GM23338 (cell line): Measurements from ENCODE around the gene FAF2. TPM values are rescaled to one million over a fixed set of nuclear protein-coding genes. Genes with fewer than 3 reads are reported as not detected.

ENCODE experiments used
- ATAC-seq: fragments of 200-7000 bp; cut with Tn5 transposase; 3 replicates; pipeline ENCODE4 v1.9.1; 2020
- DNase-seq: peaks from one replicate; pipeline ENCODE4 v3.0.0-alpha.2; 2015; ENCODE audit warnings: low spot score
- H2AFZ ChIP-seq: fragments of 200-600 bp; sonication (generic); 2 replicates; pipeline ENCODE4 v1.8.0; 2016; ENCODE audit warnings: antibody characterized with exemption, mild to moderate bottlenecking, moderate library complexity
- H3F3A ChIP-seq: fragments of 200-600 bp; sonication (generic); replicated peaks from 2 replicates; pipeline ENCODE4 v1.8.0; 2017; ENCODE audit warnings: antibody characterized with exemption, mixed run types, low read depth
- H3K27ac ChIP-seq: fragments of 200-600 bp; sonication (generic); 2 replicates; pipeline ENCODE4 v1.6.1; 2016; ENCODE audit warnings: low read depth
- H3K27me3 ChIP-seq: fragments of 200-600 bp; sonication (generic); 2 replicates; pipeline ENCODE4 v1.8.0; 2016; ENCODE audit warnings: mild to moderate bottlenecking, mixed run types, moderate library complexity; ENCODE audit not compliant: insufficient read depth
- H3K36me3 ChIP-seq: fragments of 200-600 bp; sonication (generic); 2 replicates; pipeline ENCODE4 v1.8.0; 2016; ENCODE audit warnings: mild to moderate bottlenecking; ENCODE audit not compliant: insufficient read depth
- H3K4me1 ChIP-seq: fragments of 200-600 bp; sonication (generic); 2 replicates; pipeline ENCODE4 v1.8.0; 2016; ENCODE audit warnings: mild to moderate bottlenecking, moderate library complexity; ENCODE audit not compliant: insufficient read depth
- H3K4me2 ChIP-seq: fragments of 200-600 bp; sonication (generic); 2 replicates; pipeline ENCODE4 v1.7.1; 2017; ENCODE audit warnings: mixed run types
- H3K4me3 ChIP-seq: fragments of 200-600 bp; sonication (generic); 2 replicates; pipeline ENCODE4 v1.6.1; 2016; ENCODE audit warnings: mixed run types
- H3K79me2 ChIP-seq: fragments of 200-600 bp; sonication (generic); replicated peaks from 2 replicates; pipeline ENCODE4 v1.8.0; 2017; ENCODE audit warnings: mild to moderate bottlenecking; ENCODE audit not compliant: insufficient read depth
- H3K9me2 ChIP-seq: fragments of 200-600 bp; sonication (generic); 2 replicates; pipeline ENCODE4 v1.8.0; 2017; ENCODE audit not compliant: insufficient read depth
- H4K20me1 ChIP-seq: fragments of 200-600 bp; sonication (generic); replicated peaks from 2 replicates; pipeline ENCODE4 v1.8.0; 2017; ENCODE audit warnings: mild to moderate bottlenecking; ENCODE audit not compliant: insufficient read depth
- H3K27ac Mint-ChIP-seq: 2 replicates; pipeline ENCODE4 v1.8.0; 2020; ENCODE audit warnings: inconsistent platforms, mild to moderate bottlenecking, moderate library complexity, mixed read lengths
- H3K27me3 Mint-ChIP-seq: 3 replicates; pipeline ENCODE4 v1.8.0; 2022; ENCODE audit warnings: low read depth, mild to moderate bottlenecking, moderate library complexity, mixed read lengths, inconsistent platforms; ENCODE audit not compliant: insufficient read depth, poor library complexity
- H3K36me3 Mint-ChIP-seq: 3 replicates; pipeline ENCODE4 v1.8.0; 2021; ENCODE audit warnings: low read depth, mild to moderate bottlenecking, inconsistent platforms, moderate library complexity, mixed read lengths
- H3K4me1 Mint-ChIP-seq: 3 replicates; pipeline ENCODE4 v1.8.0; 2020; ENCODE audit warnings: mild to moderate bottlenecking, inconsistent platforms, mixed read lengths
- H3K4me3 Mint-ChIP-seq: 3 replicates; pipeline ENCODE4 v1.8.0; 2021; ENCODE audit warnings: moderate library complexity, mild to moderate bottlenecking, inconsistent platforms, mixed read lengths
- H3K9me3 Mint-ChIP-seq: 3 replicates; pipeline ENCODE4 v1.8.0; 2020; ENCODE audit warnings: moderate library complexity, mild to moderate bottlenecking, inconsistent platforms, mixed read lengths
- CREB1 ChIP-seq: fragments of 250-450 bp; sonication (Bioruptor Pico); IDR thresholded peaks from 2 replicates; pipeline ENCODE4 v1.5.0; 2020; ENCODE audit warnings: low read depth, mild to moderate bottlenecking, moderate library complexity
- ETS1 ChIP-seq: IDR thresholded peaks from 2 replicates; pipeline ENCODE4 v1.6.1; 2016; ENCODE audit warnings: antibody characterized with exemption
- EZH2 ChIP-seq: fragments of 200-600 bp; sonication (generic); IDR thresholded peaks from one replicate; pipeline ENCODE4 v1.8.0; 2017; ENCODE audit warnings: antibody characterized with exemption, mild to moderate bottlenecking, low read depth; ENCODE audit not compliant: unreplicated experiment
- EZH2phosphoT487 ChIP-seq: fragments of 200-600 bp; sonication (generic); IDR thresholded peaks from one replicate; pipeline ENCODE4 v1.8.1; 2018; ENCODE audit warnings: antibody characterized with exemption; ENCODE audit not compliant: unreplicated experiment
- JUNB ChIP-seq: IDR thresholded peaks from one replicate; pipeline ENCODE4 v1.6.1; 2016; ENCODE audit warnings: antibody characterized with exemption; ENCODE audit not compliant: unreplicated experiment
- POLR2AphosphoS5 ChIP-seq: IDR thresholded peaks from 2 replicates; pipeline ENCODE4 v1.6.1; 2016; ENCODE audit warnings: antibody characterized with exemption, low read depth
- STAT1 ChIP-seq: IDR thresholded peaks from one replicate; pipeline ENCODE4 v1.6.1; 2016; ENCODE audit warnings: antibody characterized with exemption; ENCODE audit not compliant: unreplicated experiment
- ZNF114 ChIP-seq: fragments of 250-450 bp; sonication (Bioruptor Pico); IDR thresholded peaks from 2 replicates; pipeline ENCODE4 v1.5.0; 2020; ENCODE audit warnings: mild to moderate bottlenecking, moderate library complexity
- ZNF331 ChIP-seq: fragments of 250-450 bp; sonication (Bioruptor Pico); IDR thresholded peaks from 2 replicates; pipeline ENCODE4 v1.5.0; 2020; ENCODE audit warnings: low read depth, mild to moderate bottlenecking, moderate library complexity
- polyA plus RNA-seq: library from polyadenylated mRNA; unstranded; fragments of >200 nt; fragmentation: Nextera tagmentation; extraction: Ambion mirVana; gene quantifications from 2 replicates; pipeline ENCODE4 v1.2.1, GENCODE V29; 2016
- total RNA-seq: library from RNA; depleted of rRNA; stranded (reverse); fragments of >200 nt; shearing (Covaris generic); gene quantifications from 2 replicates; pipeline ENCODE4 v1.2.3, GENCODE V29; 2014
- TF ChIP-seq, protein P1 (sequence below): fragments of 250-450 bp; sonication (Bioruptor Pico); IDR thresholded peaks from 2 replicates; pipeline ENCODE4 v1.5.0; 2020; ENCODE audit warnings: mild to moderate bottlenecking, moderate library complexity
- TF ChIP-seq, protein P2 (sequence below), 2 experiments: fragments of 200-600 bp in 1 of 2; sonication (generic) in 1 of 2; conservative IDR thresholded peaks; 2 replicates each; pipeline versions ENCODE4 v1.5.1 to v1.6.1; 2016 to 2017; ENCODE audit warnings: antibody characterized with exemption in 2 of 2, low read depth in 2 of 2, mild to moderate bottlenecking in 2 of 2, moderate library complexity in 1 of 2

Gene FAF2
- total and polyA plus RNA-seq, 2 experiments from 2014 or later: 32.8 to 37.6 TPM

DNA sequence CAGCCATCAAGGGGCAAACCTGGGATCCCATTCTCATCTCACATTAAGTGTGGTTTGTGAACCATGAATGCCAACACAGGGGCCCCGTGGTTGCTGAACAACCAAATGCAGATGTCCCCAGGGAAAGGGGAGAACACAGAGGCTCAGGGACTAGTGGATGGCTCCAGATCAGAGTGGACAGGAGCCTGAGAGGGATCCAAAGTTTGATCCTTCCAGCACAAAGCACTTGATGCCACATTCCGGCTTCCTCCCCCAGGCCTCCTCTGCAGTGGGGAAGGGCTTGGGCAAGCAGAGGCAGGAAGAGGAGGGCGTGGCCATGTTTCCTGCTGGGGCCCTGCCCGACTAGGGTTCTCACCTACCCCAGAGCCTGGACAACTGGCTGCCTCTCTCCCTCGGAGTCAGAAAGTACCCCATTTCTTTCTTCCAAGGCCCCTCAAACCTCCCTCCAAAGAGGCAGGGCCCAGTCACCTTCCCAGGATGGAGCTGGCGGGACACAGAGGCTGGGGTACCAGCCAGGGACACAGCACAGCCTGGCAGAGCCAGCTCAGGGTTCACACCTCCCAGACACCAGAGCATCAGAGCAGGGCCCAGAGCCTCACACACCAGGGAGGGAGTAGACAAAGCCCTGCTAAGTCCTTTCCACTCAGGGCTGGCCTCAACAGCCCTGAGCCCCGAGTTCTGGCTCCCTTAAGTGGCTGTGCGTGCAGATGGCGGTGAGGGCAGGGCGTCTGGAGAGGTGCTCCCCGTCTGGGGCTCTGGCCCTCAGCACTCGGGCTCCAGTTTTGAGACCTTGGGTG is 93.4 kb downstream of the FAF2 start:
- Histone ChIP-seq H2AFZ (no peak overlapping the region), H3K36me3 (no peaks in the 10 kb centered on the region), H3K79me2 (peaks cover 8% of the 10 kb centered on the region), H3K27me3 (no peaks in the 10 kb centered on the region), H3F3A (peaks cover 17% of the 10 kb centered on the region), H3K9me2 (no peaks in the 10 kb centered on the region), H3K4me1 (peaks cover 28% of the 10 kb centered on the region), H3K4me3 (peak overlapping the region; percentile 84; the same call in 1 of the 2 replicates), H3K27ac (peak overlapping the region; percentile 92; the same call in 1 of the 2 replicates), H3K4me2 (peak overlapping the region; percentile 88), H4K20me1 (no peaks in the 10 kb centered on the region)
- Mint-ChIP-seq H3K27me3 (peaks cover 27% of the 10 kb centered on the region), H3K9me3 (no peaks in the 10 kb centered on the region), H3K4me1 (peaks cover 49% of the 10 kb centered on the region), H3K36me3 (no peaks in the 10 kb centered on the region), H3K27ac (peak overlapping the region; percentile 89), H3K4me3 (peak overlapping the region; percentile 88)
- TF ChIP-seq ZNF114 (no peak), POLR2AphosphoS5 (peak; percentile 59; the same call in 1 of the 2 replicates), STAT1 (no peak), ZNF331 (CRISPR knock-in tag) (no peak)
- ATAC-seq (peak; percentile 11), DNase-seq (peak; percentile 89)

GRCh38 chr5:176542135-176542595 is 94.0 kb downstream of the FAF2 start:
- no peaks in the 10 kb centered on the region for H3K36me3 ChIP-seq
- peak overlapping the region; percentile 88 for H3K4me2 ChIP-seq
- ATAC-seq (peak; percentile 14), DNase-seq (no peak)
- peaks cover 5% of the 10 kb centered on the region; the same call in 1 of the 2 replicates for H3K79me2 ChIP-seq
- H4K20me1 ChIP-seq: no peaks in the 10 kb centered on the region
- H3K27ac Mint-ChIP-seq: peak overlapping the region; percentile 89
- peaks cover 27% of the 10 kb centered on the region for H3K27me3 Mint-ChIP-seq
- peaks cover 28% of the 10 kb centered on the region for H3K4me1 ChIP-seq
- no peaks in the 10 kb centered on the region for H3K9me3 Mint-ChIP-seq
- peak overlapping the region; percentile 88 for H3K4me3 Mint-ChIP-seq
- H3F3A ChIP-seq: peaks cover 17% of the 10 kb centered on the region
- no peaks in the 10 kb centered on the region for H3K36me3 Mint-ChIP-seq
- TF ChIP-seq, protein P1, sequence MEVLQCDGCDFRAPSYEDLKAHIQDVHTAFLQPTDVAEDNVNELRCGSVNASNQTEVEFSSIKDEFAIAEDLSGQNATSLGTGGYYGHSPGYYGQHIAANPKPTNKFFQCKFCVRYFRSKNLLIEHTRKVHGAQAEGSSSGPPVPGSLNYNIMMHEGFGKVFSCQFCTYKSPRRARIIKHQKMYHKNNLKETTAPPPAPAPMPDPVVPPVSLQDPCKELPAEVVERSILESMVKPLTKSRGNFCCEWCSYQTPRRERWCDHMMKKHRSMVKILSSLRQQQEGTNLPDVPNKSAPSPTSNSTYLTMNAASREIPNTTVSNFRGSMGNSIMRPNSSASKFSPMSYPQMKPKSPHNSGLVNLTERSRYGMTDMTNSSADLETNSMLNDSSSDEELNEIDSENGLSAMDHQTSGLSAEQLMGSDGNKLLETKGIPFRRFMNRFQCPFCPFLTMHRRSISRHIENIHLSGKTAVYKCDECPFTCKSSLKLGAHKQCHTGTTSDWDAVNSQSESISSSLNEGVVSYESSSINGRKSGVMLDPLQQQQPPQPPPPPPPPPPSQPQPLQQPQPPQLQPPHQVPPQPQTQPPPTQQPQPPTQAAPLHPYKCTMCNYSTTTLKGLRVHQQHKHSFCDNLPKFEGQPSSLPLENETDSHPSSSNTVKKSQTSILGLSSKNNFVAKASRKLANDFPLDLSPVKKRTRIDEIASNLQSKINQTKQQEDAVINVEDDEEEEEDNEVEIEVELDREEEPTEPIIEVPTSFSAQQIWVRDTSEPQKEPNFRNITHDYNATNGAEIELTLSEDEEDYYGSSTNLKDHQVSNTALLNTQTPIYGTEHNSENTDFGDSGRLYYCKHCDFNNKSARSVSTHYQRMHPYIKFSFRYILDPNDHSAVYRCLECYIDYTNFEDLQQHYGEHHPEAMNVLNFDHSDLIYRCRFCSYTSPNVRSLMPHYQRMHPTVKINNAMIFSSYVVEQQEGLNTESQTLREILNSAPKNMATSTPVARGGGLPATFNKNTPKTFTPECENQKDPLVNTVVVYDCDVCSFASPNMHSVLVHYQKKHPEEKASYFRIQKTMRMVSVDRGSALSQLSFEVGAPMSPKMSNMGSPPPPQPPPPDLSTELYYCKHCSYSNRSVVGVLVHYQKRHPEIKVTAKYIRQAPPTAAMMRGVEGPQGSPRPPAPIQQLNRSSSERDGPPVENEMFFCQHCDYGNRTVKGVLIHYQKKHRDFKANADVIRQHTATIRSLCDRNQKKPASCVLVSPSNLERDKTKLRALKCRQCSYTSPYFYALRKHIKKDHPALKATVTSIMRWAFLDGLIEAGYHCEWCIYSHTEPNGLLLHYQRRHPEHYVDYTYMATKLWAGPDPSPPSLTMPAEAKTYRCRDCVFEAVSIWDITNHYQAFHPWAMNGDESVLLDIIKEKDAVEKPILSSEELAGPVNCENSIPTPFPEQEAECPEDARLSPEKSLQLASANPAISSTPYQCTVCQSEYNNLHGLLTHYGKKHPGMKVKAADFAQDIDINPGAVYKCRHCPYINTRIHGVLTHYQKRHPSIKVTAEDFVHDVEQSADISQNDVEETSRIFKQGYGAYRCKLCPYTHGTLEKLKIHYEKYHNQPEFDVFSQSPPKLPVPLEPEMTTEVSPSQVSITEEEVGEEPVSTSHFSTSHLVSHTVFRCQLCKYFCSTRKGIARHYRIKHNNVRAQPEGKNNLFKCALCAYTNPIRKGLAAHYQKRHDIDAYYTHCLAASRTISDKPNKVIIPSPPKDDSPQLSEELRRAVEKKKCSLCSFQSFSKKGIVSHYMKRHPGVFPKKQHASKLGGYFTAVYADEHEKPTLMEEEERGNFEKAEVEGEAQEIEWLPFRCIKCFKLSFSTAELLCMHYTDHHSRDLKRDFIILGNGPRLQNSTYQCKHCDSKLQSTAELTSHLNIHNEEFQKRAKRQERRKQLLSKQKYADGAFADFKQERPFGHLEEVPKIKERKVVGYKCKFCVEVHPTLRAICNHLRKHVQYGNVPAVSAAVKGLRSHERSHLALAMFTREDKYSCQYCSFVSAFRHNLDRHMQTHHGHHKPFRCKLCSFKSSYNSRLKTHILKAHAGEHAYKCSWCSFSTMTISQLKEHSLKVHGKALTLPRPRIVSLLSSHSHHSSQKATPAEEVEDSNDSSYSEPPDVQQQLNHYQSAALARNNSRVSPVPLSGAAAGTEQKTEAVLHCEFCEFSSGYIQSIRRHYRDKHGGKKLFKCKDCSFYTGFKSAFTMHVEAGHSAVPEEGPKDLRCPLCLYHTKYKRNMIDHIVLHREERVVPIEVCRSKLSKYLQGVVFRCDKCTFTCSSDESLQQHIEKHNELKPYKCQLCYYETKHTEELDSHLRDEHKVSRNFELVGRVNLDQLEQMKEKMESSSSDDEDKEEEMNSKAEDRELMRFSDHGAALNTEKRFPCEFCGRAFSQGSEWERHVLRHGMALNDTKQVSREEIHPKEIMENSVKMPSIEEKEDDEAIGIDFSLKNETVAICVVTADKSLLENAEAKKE (CRISPR knock-in tag): no peak
- TF ChIP-seq JUNB: no peak
- TF ChIP-seq CREB1: no peak
- no peak for TF ChIP-seq ETS1
- TF ChIP-seq POLR2AphosphoS5: peak; percentile 65
- TF ChIP-seq ZNF331 (CRISPR knock-in tag): no peak
- no peak for TF ChIP-seq EZH2phosphoT487
- no peak for TF ChIP-seq EZH2
- TF ChIP-seq, protein P2, sequence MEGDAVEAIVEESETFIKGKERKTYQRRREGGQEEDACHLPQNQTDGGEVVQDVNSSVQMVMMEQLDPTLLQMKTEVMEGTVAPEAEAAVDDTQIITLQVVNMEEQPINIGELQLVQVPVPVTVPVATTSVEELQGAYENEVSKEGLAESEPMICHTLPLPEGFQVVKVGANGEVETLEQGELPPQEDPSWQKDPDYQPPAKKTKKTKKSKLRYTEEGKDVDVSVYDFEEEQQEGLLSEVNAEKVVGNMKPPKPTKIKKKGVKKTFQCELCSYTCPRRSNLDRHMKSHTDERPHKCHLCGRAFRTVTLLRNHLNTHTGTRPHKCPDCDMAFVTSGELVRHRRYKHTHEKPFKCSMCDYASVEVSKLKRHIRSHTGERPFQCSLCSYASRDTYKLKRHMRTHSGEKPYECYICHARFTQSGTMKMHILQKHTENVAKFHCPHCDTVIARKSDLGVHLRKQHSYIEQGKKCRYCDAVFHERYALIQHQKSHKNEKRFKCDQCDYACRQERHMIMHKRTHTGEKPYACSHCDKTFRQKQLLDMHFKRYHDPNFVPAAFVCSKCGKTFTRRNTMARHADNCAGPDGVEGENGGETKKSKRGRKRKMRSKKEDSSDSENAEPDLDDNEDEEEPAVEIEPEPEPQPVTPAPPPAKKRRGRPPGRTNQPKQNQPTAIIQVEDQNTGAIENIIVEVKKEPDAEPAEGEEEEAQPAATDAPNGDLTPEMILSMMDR (conservative IDR thresholded peaks at IDR 0.05; ENCODE audit: low read depth in 2 of 2): no peak
- no peaks in the 10 kb centered on the region for H3K9me2 ChIP-seq
- peak overlapping the region; percentile 84 for H3K4me3 ChIP-seq
- peaks cover 49% of the 10 kb centered on the region for H3K4me1 Mint-ChIP-seq
- peak overlapping the region; percentile 79 for H3K27ac ChIP-seq
- H2AFZ ChIP-seq: peak overlapping the region; percentile 84; the same call in 1 of the 2 replicates
- H3K27me3 ChIP-seq: no peaks in the 10 kb centered on the region
